ENCODE measurements around the gene CNKSR3.

The CNKSR3 gene

DNA sequence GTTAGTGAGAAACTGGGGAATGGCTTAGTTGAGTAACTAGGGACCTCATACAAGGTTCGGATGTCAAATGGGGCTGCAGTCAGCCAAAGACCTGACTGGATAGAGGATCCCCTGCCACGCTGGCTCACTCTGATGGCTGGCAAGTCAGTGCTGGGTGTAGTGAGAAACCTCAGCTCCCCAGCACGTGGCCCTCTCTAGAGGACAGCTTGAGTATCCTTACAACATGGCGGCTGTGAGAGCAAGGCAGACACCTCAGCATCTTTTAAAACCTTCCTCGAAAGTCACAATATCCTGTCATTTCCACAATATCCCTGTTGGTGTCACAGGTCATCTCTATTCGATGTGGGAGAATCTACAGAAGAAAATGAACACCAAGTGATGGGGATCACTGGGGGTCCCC is 127.2 kb downstream of the CNKSR3 start:
- TF ChIP-seq, protein P1, sequence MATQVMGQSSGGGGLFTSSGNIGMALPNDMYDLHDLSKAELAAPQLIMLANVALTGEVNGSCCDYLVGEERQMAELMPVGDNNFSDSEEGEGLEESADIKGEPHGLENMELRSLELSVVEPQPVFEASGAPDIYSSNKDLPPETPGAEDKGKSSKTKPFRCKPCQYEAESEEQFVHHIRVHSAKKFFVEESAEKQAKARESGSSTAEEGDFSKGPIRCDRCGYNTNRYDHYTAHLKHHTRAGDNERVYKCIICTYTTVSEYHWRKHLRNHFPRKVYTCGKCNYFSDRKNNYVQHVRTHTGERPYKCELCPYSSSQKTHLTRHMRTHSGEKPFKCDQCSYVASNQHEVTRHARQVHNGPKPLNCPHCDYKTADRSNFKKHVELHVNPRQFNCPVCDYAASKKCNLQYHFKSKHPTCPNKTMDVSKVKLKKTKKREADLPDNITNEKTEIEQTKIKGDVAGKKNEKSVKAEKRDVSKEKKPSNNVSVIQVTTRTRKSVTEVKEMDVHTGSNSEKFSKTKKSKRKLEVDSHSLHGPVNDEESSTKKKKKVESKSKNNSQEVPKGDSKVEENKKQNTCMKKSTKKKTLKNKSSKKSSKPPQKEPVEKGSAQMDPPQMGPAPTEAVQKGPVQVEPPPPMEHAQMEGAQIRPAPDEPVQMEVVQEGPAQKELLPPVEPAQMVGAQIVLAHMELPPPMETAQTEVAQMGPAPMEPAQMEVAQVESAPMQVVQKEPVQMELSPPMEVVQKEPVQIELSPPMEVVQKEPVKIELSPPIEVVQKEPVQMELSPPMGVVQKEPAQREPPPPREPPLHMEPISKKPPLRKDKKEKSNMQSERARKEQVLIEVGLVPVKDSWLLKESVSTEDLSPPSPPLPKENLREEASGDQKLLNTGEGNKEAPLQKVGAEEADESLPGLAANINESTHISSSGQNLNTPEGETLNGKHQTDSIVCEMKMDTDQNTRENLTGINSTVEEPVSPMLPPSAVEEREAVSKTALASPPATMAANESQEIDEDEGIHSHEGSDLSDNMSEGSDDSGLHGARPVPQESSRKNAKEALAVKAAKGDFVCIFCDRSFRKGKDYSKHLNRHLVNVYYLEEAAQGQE (IDR thresholded peaks at IDR 0.05; ENCODE audit: insufficient replicate concordance, low read depth): no peak
- no peak for TF ChIP-seq SPI1 (IDR thresholded peaks at IDR 0.05; ENCODE audit: borderline replicate concordance, low read depth)
- TF ChIP-seq, protein P2, sequence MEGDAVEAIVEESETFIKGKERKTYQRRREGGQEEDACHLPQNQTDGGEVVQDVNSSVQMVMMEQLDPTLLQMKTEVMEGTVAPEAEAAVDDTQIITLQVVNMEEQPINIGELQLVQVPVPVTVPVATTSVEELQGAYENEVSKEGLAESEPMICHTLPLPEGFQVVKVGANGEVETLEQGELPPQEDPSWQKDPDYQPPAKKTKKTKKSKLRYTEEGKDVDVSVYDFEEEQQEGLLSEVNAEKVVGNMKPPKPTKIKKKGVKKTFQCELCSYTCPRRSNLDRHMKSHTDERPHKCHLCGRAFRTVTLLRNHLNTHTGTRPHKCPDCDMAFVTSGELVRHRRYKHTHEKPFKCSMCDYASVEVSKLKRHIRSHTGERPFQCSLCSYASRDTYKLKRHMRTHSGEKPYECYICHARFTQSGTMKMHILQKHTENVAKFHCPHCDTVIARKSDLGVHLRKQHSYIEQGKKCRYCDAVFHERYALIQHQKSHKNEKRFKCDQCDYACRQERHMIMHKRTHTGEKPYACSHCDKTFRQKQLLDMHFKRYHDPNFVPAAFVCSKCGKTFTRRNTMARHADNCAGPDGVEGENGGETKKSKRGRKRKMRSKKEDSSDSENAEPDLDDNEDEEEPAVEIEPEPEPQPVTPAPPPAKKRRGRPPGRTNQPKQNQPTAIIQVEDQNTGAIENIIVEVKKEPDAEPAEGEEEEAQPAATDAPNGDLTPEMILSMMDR (IDR thresholded peaks at IDR 0.05; ENCODE audit: insufficient read depth, low read length): no peak
- TF ChIP-seq GABPA (IDR thresholded peaks at IDR 0.05; ENCODE audit: low read depth): no peak
- no peak for TF ChIP-seq POLR2AphosphoS5 (IDR thresholded peaks at IDR 0.05; ENCODE audit: low read depth)
- Histone ChIP-seq H3K4me3 (replicated peaks; ENCODE audit: insufficient read depth, low read length) (no peak overlapping the region), H3K27ac (replicated peaks) (no peak overlapping the region), H3K27me3 (ENCODE audit: insufficient read depth, poor library complexity, severe bottlenecking) (no peaks in the 10 kb centered on the region)
- no peak for DNase-seq (ENCODE audit: low read depth in 1 of 2, low spot score in 1 of 2)

- Histone ChIP-seq H3K27me3 (ENCODE audit: insufficient read depth, poor library complexity, severe bottlenecking) (no peaks in the 10 kb centered on the region), H3K27ac (replicated peaks) (no peak overlapping the region), H3K4me3 (replicated peaks; ENCODE audit: insufficient read depth, low read length) (no peak overlapping the region)
- no peak for DNase-seq (ENCODE audit: low read depth in 1 of 2, low spot score in 1 of 2)
- TF ChIP-seq POLR2AphosphoS5 (IDR thresholded peaks at IDR 0.05; ENCODE audit: low read depth): no peak
- TF ChIP-seq, protein P1 (IDR thresholded peaks at IDR 0.05; ENCODE audit: insufficient replicate concordance, low read depth): no peak
- TF ChIP-seq, protein P2 (IDR thresholded peaks at IDR 0.05; ENCODE audit: insufficient read depth, low read length): no peak
- no peak for TF ChIP-seq GABPA (IDR thresholded peaks at IDR 0.05; ENCODE audit: low read depth)
- TF ChIP-seq SPI1 (IDR thresholded peaks at IDR 0.05; ENCODE audit: borderline replicate concordance, low read depth): no peak
Measured at GRCh38 chr6:154382740-154383139, 127.7 kb downstream of the CNKSR3 start.

GRCh38 chr6:154381548-154381947 is 128.9 kb downstream of the CNKSR3 start:
- Histone ChIP-seq H3K27me3 (ENCODE audit: insufficient read depth, poor library complexity, severe bottlenecking) (no peaks in the 10 kb centered on the region), H3K27ac (replicated peaks) (no peak overlapping the region), H3K4me3 (replicated peaks; ENCODE audit: insufficient read depth, low read length) (no peak overlapping the region)
- no peak for DNase-seq (ENCODE audit: low read depth in 1 of 2, low spot score in 1 of 2)
- TF ChIP-seq, protein P2 (IDR thresholded peaks at IDR 0.05; ENCODE audit: insufficient read depth, low read length): no peak
- TF ChIP-seq POLR2AphosphoS5 (IDR thresholded peaks at IDR 0.05; ENCODE audit: low read depth) (no peak), GABPA (IDR thresholded peaks at IDR 0.05; ENCODE audit: low read depth) (no peak), SPI1 (IDR thresholded peaks at IDR 0.05; ENCODE audit: borderline replicate concordance, low read depth) (no peak)

GRCh38 chr6:154380741-154381140 is 129.7 kb downstream of the CNKSR3 start:
- no peak overlapping the region for H3K27ac ChIP-seq (replicated peaks)

More at GRCh38 chr6:154380741-154381140, 129.7 kb downstream of the CNKSR3 start:
- DNase-seq (ENCODE audit: low read depth in 1 of 2, low spot score in 1 of 2): no peak
- Histone ChIP-seq H3K4me3 (replicated peaks; ENCODE audit: insufficient read depth, low read length) (no peak overlapping the region), H3K27me3 (ENCODE audit: insufficient read depth, poor library complexity, severe bottlenecking) (no peaks in the 10 kb centered on the region)
- TF ChIP-seq SPI1 (IDR thresholded peaks at IDR 0.05; ENCODE audit: borderline replicate concordance, low read depth): no peak
- TF ChIP-seq, protein P1 (IDR thresholded peaks at IDR 0.05; ENCODE audit: insufficient replicate concordance, low read depth): no peak
- no peak for TF ChIP-seq GABPA (IDR thresholded peaks at IDR 0.05; ENCODE audit: low read depth)
- TF ChIP-seq, protein P2 (IDR thresholded peaks at IDR 0.05; ENCODE audit: insufficient read depth, low read length): no peak
- no peak for TF ChIP-seq POLR2AphosphoS5 (IDR thresholded peaks at IDR 0.05; ENCODE audit: low read depth)

Data from HL-60 (cell line).